ENCODE data around the gene RGL1.

DNA sequence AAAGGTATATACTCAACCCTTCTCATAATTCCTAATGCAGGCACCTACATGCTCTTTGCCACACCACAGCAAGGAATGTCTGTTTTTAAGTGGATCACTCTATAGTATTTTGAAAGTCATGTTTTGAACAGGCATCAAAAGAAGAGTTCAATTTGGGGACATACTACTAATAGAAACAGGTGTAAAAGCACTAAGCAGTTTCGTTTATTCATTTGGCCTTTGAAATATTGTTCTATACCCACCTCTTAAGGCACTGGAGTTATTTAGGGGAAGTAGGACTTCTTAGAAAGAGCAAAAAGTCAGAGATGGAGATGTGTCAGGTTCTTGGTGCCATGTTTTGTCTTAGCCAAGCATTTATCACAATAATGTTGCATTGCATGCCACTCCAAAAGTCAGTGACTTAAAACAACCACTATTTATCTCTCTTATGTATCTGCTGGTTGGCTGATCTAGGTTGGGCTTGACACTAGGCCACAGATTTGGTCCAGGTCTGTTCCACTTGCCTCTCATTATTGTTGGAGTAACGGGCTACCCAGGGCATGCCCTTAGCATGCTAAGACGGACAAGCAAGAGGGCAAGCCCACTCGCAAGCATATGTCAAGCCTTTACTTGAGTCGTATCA is 107.5 kb downstream of the RGL1 start:
- no peak for TF ChIP-seq EP300 (IDR thresholded peaks at IDR 0.05)
- TF ChIP-seq, protein P1, sequence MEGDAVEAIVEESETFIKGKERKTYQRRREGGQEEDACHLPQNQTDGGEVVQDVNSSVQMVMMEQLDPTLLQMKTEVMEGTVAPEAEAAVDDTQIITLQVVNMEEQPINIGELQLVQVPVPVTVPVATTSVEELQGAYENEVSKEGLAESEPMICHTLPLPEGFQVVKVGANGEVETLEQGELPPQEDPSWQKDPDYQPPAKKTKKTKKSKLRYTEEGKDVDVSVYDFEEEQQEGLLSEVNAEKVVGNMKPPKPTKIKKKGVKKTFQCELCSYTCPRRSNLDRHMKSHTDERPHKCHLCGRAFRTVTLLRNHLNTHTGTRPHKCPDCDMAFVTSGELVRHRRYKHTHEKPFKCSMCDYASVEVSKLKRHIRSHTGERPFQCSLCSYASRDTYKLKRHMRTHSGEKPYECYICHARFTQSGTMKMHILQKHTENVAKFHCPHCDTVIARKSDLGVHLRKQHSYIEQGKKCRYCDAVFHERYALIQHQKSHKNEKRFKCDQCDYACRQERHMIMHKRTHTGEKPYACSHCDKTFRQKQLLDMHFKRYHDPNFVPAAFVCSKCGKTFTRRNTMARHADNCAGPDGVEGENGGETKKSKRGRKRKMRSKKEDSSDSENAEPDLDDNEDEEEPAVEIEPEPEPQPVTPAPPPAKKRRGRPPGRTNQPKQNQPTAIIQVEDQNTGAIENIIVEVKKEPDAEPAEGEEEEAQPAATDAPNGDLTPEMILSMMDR (IDR thresholded peaks at IDR 0.05): no peak
- TF ChIP-seq POLR2A (IDR thresholded peaks at IDR 0.05): no peak

Measured in sigmoid colon (tissue), 4 donors.